Fibroblast of villous mesenchyme (primary cell): ENCODE measurements around the gene MAPK8IP3. TPM values are rescaled to one million over a fixed set of nuclear protein-coding genes. Genes with fewer than 3 reads are reported as not detected.

Experiments used
- DNase-seq: peaks from one replicate; pipeline ENCODE4 v3.0.0-alpha.2; 2010; ENCODE audit warnings: low read depth
- H3K4me3 ChIP-seq: 2 replicates; pipeline ENCODE4 v1.5.1; 2011; ENCODE audit warnings: low read depth, mild to moderate bottlenecking, low read length
- CTCF ChIP-seq: IDR thresholded peaks from 2 replicates; pipeline ENCODE4 v1.5.1; 2012; ENCODE audit warnings: low read depth, mild to moderate bottlenecking, low read length; ENCODE audit not compliant: insufficient read depth
- total RNA-seq: library from RNA; depleted of rRNA; stranded (reverse); fragments of >200 nt; gene quantifications from 2 replicates; pipeline ENCODE4 v1.2.3, GENCODE V29; 2012

The MAPK8IP3 gene
- total RNA-seq, 1 donor = 37.1 TPM

- no peak overlapping the region for H3K4me3 ChIP-seq
- no peak for TF ChIP-seq CTCF
- no peak for DNase-seq
Measured at GRCh38 chr16:1665829-1666228, 40.2 kb upstream of the MAPK8IP3 start.

- DNase-seq = no peak
- H3K4me3 ChIP-seq = no peak overlapping the region
- TF ChIP-seq CTCF = no peak
Measured at GRCh38 chr16:1666316-1666715, 39.7 kb upstream of the MAPK8IP3 start.

GRCh38 chr16:1667271-1667670 is 38.7 kb upstream of the MAPK8IP3 start:
- H3K4me3 ChIP-seq = no peak overlapping the region

GRCh38 chr16:1667916-1668315 is 38.1 kb upstream of the MAPK8IP3 start:
- DNase-seq = no peak
- TF ChIP-seq CTCF = no peak
- no peak overlapping the region for H3K4me3 ChIP-seq

More at GRCh38 chr16:1667271-1667670, 38.7 kb upstream of the MAPK8IP3 start:
- TF ChIP-seq CTCF = no peak
- DNase-seq = no peak

GRCh38 chr16:1668612-1669319 is 37.2 kb upstream of the MAPK8IP3 start:
- DNase-seq = no peak
- no peak for TF ChIP-seq CTCF
- H3K4me3 ChIP-seq = no peak overlapping the region

- DNase-seq = no peak
- no peak overlapping the region for H3K4me3 ChIP-seq
- no peak for TF ChIP-seq CTCF
Measured at GRCh38 chr16:1669698-1670097, 36.3 kb upstream of the MAPK8IP3 start.

- no peak for DNase-seq
- no peak overlapping the region for H3K4me3 ChIP-seq
- TF ChIP-seq CTCF = no peak
Measured at GRCh38 chr16:1670371-1670770, 35.6 kb upstream of the MAPK8IP3 start.
